GM19025 (cell line): ENCODE data around the gene KYNU.
"Not testable (repeated sequence)": the region's sequence is repeated elsewhere in the genome, so short reads cannot be mapped to it uniquely, and the experiment has no call there.

Experiments used
- ATAC-seq: cut with Tn5 transposase; IDR thresholded peaks from one replicate; pipeline ENCODE4 v1.9.1; 2021; ENCODE audit warnings: mild to moderate bottlenecking, low read depth, moderate library complexity; ENCODE audit not compliant: unreplicated experiment

KYNU gene

DNA sequence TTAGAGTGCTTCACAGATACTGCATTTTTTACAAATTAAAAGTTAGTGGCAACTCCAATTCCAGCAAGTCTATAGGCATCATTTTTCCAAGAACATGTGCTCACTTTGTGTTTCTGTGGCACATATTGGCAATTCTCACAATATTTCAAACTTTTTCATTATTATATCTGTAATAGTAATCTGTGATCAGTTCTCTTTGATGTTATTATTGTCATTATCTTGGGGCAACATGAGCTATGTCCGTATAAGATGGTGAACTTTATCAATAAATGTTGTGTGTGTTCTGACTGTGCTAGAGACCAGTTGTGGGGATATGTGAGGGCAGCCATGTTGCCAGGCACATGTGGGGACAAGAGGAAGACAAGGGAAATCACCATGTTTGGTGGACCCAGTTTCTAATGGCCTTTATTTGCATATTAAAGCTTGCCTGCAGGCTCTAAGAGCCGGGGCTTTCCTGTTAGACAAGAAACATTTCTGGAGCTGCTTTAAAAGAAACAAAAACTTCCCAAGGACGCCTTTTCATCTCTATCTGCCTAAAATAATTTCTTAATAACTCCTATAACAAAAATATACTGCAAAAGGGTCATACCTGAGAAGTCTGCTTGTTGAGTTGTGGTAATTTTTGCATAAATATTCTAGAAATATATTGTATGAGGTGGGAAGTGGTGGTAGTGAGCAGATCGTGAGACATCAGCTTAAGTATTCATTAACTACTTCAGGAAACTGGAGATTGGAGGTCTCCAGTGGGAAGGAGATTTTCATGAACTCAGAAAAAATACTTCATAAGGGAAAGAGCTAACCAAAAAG lies 37.2 kb downstream of the KYNU start:
- ATAC-seq, result peak; percentile 99

GRCh38 chr2:142915502-142915901 lies 38.0 kb downstream of the KYNU start:
- ATAC-seq, result no peak

- no peak for ATAC-seq
These were observed 41.2 kb downstream of the KYNU start for GRCh38 chr2:142918624-142919023.

DNA sequence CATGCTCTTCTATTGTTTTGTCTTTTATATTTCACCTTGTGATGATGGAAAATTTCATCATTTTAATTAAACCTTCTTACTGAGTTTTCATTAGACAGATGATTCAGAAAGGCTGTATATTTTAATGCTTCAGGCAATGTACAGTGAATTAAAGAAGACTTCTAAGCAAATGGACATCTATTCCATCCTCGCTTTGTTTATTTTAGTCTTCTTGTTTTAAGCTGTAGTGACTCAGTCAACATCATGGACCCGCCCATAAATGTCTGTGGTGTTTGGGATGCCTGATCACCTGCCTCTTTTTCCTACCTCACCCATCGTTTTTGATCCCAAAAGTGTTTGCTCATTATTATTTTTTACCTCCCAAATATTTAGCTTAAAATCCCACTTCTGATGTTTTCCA lies 43.1 kb downstream of the KYNU start:
- ATAC-seq, result no peak

DNA sequence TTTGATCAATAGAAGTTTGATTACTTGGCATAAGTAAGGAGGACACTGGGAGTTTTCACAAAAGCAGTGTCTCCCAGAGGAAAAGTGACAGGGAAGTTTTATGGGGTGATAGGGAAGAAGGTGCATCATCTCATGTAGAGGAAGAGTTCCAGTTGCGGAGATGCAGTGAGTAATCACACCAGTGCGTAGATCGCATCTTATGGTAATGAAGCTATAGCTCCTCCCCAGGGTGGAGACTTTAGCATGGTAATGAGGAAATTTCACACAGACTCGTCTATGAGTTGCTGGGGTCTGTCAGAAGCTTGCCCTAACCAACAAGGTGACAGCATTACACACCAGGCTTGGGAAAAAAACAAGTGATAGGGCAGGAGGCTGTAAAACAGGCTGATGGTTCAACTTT lies 49.0 kb downstream of the KYNU start:
- no peak for ATAC-seq

DNA sequence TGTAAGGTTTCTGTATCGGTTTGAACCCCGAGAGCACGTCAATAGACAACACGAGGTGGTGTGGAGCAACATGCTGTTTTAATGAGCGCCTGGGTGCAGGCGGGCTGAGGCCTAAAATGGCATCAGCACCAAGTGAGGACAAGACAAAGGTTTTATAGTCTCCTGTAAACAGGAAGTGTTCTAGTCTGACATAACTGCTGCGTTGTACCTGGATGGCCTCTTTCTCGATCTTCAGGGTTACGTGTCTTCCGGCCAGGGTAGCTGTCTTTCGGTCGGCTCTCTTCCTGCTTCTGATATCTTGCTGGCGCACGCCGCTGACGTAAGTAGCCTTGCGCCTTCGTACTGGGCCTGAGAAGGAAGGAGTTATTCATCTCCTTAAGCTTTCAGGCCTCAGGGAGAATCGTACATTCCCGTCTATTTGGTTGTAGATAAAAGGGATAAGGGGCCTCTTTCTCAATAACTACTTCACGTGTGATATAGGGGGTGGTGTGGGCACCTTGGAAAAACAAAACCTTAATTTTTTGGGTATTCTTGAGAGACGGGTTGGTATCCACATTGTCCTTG lies 53.5 kb downstream of the KYNU start:
- no peak for ATAC-seq

- ATAC-seq, result no peak
These were observed 56.5 kb downstream of the KYNU start for GRCh38 chr2:142933916-142934315.

DNA sequence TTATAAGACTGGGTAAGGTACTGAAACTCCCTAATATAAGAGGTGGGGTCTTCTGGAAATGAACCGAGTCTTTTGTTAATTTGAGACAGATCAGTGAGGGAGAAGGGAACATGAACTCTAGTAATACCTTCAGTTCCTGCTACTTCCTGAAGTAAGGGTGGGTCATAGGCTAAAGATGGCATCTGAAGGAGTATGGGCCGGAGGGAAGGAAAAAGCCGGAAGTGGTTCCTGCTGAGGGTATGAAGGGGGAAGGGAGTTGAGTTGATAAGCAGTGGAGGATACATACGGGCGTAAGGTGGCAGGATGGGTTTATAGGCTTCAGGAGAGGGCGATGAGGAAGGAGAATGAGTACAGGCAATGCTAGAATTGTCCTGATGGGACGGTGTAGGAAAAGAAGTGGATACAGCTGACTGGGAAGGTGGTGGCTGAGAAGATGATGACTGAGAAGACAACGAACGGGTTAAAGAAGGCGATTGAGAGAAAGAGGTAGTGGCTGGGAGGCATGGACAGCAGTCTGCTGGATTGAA lies 58.2 kb downstream of the KYNU start:
- no peak for ATAC-seq

GRCh38 chr2:142936629-142937028 lies 59.2 kb downstream of the KYNU start:
- ATAC-seq, result no peak

- ATAC-seq, result no peak
These were observed 59.9 kb downstream of the KYNU start for GRCh38 chr2:142937347-142937746.

- no peak for ATAC-seq
These were observed 60.8 kb downstream of the KYNU start for GRCh38 chr2:142938240-142938639.

DNA sequence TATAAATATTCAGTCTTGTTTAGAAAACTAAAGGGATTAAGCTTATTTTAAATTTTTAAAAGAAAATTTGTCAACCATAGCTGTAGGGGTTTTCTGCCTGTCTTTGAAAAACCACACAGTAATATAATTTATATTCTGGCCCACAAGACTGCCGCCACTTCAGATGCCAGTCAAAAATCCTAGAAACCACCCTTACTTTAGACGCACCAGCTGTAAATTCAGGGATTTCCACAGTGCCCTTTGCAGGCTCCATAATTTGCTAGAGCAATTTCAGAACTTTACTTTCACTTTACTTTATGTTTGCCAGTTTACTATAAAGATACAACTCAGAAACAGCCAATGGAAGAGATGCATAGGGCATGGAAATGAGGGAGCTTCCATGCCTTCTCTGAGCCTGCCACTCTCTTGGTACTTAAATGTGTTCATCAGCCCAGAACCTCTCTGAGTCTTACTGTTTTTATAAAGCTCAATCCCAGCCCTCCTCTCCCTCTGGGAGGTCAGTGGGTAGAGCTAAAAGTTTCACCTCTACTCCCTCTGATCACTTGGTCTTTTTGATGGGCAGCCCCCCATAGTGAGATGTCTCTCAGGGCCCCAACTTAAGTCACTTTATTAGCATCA lies 63.3 kb downstream of the KYNU start:
- no peak for ATAC-seq

DNA sequence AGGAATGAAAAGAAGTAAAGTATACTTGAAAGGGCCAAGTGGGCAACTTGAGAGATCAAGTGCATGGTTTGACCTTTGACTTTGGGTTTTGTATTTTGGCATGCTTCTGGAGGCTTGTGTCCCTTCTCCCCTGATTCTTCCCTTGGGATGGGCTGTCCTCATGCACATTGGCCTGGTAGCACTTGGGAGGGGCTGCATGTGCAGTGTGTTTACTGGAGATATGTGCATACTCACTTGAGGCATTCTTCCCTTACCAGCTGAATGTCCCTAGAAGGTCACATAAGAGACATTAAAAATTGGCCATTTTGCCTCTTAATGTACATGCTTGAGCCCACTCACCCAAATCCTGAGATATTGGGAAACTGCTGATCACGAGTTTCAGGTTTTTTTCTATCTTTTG lies 65.2 kb downstream of the KYNU start:
- no peak for ATAC-seq

- no peak for ATAC-seq
These were observed 66.8 kb downstream of the KYNU start for GRCh38 chr2:142944264-142944663.

GRCh38 chr2:142944721-142945120 lies 67.3 kb downstream of the KYNU start:
- no peak for ATAC-seq

DNA sequence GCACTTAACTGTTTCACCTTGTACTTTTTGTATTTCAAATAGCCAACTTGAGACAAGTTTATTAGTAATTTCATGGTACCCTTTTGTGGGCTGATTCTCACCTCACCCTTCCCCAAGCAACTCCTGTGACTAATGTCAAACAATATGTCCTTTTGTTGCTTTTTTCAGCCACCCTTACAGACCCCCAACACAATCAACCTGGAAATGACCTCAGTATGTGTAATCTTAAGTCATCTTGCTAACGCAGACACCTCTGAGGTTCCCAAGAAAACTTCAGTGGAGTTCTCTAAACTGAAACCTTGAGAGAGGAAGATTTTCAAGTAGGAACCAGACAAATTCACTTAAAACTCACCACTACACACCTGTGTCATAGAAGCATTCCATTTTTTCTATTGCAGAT lies 69.5 kb downstream of the KYNU start:
- ATAC-seq, result no peak

DNA sequence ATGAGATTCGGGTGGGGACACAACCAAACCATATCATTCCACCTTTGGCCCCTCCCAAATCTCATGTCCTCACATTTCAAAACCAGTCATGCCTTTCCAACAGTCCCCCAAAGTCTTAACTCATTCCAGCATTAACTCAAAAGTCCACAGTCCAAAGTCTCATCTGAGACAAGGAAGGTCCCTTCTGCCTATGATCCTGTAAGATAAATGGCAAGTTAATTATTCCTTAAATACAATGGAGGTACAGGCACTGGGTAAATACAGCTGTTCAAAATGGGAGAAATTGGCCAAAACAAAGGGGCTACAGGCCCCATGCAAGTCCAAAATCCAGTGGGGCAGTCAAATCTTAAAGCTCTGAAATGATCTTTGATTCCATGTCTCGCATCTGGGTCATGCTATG lies 71.3 kb downstream of the KYNU start:
- ATAC-seq, result not testable (repeated sequence)

DNA sequence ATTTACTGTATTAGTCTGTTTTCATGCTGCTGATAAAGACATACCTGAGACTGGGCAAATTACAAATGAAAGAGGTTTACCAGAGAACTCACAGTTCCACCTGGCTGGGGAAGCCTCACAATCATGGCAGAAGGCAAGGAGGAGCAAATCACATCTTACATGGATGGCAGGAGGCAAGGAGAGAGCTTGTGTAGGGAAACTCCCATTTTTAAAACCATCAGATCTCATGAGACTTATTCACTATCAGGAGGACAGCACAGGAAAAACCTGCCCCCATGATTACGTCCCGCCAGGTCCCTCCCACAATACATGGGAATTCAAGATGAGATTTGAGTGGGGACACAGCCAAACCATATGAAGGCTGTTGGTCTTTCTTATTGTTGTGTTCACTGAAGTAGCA lies 72.9 kb downstream of the KYNU start:
- not testable (repeated sequence) for ATAC-seq

DNA sequence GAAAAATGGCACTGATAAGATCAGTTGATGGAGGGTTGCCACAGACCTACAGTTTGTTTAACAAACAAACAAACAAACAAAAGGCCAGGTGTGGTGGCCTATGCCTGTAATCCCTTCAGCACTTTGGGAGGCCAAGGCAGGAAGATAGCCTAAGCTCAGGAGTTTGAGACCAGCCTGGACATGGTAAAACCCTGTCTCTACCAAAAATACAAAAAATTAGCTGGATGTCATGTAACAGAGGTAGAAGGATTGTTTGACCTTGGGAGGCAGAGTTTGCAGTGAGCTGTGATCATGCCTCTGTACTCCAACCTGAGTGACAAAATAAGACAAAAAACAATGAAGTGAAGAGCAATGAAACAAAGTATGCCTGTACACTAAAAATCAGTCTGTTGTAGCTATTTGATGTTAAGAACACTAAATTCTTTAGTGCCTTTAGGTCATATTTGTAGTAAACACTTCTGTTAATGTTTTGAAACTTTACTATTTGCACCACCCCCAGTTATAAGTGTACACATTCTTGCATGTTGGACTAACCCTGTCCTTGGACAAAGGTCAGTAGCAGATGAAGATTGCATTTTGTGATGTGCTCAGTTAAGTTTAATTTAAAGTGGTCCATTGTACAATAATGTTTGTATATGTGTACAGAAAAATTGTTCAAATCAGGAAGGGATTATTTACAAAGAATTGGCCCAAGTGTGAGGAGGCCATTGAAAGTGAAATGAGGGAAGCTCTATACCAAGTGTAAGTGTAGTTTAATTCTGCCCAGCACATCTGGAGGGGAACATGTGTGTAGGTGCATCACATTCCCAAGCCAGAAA lies 73.9 kb downstream of the KYNU start:
- no peak for ATAC-seq

DNA sequence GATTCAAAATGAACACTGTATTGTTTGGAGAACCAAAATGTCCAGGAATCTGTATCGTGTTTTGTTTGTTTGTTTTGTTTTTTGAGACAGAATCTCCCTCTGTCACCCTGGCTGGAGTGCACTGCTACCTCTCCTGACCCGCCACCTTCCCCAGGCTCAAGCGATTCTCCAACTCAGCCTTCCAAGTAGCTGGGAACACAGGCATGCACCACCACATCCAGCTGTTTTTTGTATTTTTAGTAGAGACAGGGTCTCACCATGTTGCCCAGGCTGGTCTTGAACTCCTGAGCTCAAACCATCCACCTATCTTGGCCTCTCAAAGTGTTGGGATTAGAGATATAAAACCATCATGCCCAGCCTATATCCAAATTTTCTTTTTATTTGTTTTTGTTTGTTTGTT lies 74.6 kb downstream of the KYNU start:
- no peak for ATAC-seq
